Measurements from ENCODE around the gene RAB9A.
"Not testable (repeated sequence)": the region's sequence is repeated elsewhere in the genome, so short reads cannot be mapped to it uniquely, and the experiment has no call there.

DNA sequence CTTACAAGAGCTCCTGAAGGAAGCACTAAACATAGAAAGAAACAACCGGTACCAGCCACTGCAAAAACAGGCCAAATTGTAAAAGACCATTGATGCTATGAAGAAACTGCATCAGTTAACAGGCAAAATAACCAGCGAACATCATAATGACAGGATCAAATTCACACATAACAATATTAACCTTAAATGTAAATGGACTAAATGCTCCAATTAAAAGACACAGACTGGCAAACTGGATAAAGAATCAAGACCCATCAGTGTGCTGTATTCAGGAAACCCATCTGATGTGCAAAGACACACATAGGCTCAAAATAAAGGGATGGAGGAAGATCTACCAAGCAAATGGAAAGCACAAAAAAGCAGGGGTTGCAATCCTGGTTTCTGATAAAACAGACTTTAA lies 37.7 kb downstream of the RAB9A start:
- TF ChIP-seq, protein P1, sequence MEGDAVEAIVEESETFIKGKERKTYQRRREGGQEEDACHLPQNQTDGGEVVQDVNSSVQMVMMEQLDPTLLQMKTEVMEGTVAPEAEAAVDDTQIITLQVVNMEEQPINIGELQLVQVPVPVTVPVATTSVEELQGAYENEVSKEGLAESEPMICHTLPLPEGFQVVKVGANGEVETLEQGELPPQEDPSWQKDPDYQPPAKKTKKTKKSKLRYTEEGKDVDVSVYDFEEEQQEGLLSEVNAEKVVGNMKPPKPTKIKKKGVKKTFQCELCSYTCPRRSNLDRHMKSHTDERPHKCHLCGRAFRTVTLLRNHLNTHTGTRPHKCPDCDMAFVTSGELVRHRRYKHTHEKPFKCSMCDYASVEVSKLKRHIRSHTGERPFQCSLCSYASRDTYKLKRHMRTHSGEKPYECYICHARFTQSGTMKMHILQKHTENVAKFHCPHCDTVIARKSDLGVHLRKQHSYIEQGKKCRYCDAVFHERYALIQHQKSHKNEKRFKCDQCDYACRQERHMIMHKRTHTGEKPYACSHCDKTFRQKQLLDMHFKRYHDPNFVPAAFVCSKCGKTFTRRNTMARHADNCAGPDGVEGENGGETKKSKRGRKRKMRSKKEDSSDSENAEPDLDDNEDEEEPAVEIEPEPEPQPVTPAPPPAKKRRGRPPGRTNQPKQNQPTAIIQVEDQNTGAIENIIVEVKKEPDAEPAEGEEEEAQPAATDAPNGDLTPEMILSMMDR (IDR thresholded peaks at IDR 0.05; ENCODE audit: insufficient read depth, low read length): not testable (repeated sequence)
- not testable (repeated sequence) for TF ChIP-seq GABPA (IDR thresholded peaks at IDR 0.05; ENCODE audit: low read depth)

Data from HL-60 (cell line).